IMR-90 (cell line): ENCODE data around the gene ZFYVE21. TPM values are rescaled to one million over a fixed set of nuclear protein-coding genes. Genes with fewer than 3 reads are reported as not detected.

Source experiments
- ATAC-seq: fragments of 200-7000 bp; cut with Tn5 transposase; 2 replicates; pipeline ENCODE4 v1.9.1; 2020; ENCODE audit warnings: low read depth, mild to moderate bottlenecking, moderate library complexity
- BruUV-seq: library from RNA; stranded (reverse); fragments of 400-500 nt; replicated peaks from 2 replicates; lab custom pipeline; 2021; lab: Mats Ljungman, UMichigan
- CTCF ChIA-PET: fragments of 300-600 bp; formaldehyde crosslinking; extraction: SDS; loops from one replicate; lab custom pipeline; 2021; ENCODE audit warnings: antibody characterized with exemption; lab: Yijun Ruan, JAX
- POLR2A ChIA-PET: fragments of 300-600 bp; sonication (Branson Sonifier 250); formaldehyde crosslinking; loops from one replicate; lab custom pipeline; 2022; ENCODE audit warnings: antibody characterized with exemption; ENCODE audit not compliant: unreplicated experiment; lab: Charles Lee
- DNase-seq: peaks from one replicate; pipeline ENCODE4 v3.0.0; 2013
- H2AFZ ChIP-seq: replicated peaks from 2 replicates; pipeline ENCODE3; 2013; ENCODE audit warnings: low read length, mild to moderate bottlenecking; ENCODE audit not compliant: poor library complexity
- H2AK5ac ChIP-seq: 2 replicates; pipeline ENCODE4 v1.6.1; 2013; ENCODE audit warnings: low read depth, low read length, inconsistent platforms
- H2AK9ac ChIP-seq: replicated peaks from 2 replicates; pipeline ENCODE3; 2013; ENCODE audit warnings: mild to moderate bottlenecking, low read depth, low read length, moderate library complexity; ENCODE audit not compliant: poor library complexity
- H2BK120ac ChIP-seq: 2 replicates; pipeline ENCODE4 v1.6.1; 2013; ENCODE audit warnings: low read depth, low read length, inconsistent platforms
- H2BK15ac ChIP-seq: 3 replicates; pipeline ENCODE4 v1.6.1; 2013; ENCODE audit warnings: low read depth, low read length, inconsistent platforms
- H2BK20ac ChIP-seq: 2 replicates; pipeline ENCODE4 v1.6.1; 2013; ENCODE audit warnings: low read depth, mild to moderate bottlenecking, inconsistent platforms, low read length, moderate library complexity
- H2BK5ac ChIP-seq: 2 replicates; pipeline ENCODE4 v1.6.1; 2013; ENCODE audit warnings: mild to moderate bottlenecking, low read depth, low read length, inconsistent platforms; ENCODE audit not compliant: poor library complexity, severe bottlenecking
- H3K14ac ChIP-seq: replicated peaks from 2 replicates; pipeline ENCODE4 v1.6.1; 2013; ENCODE audit warnings: low read depth, low read length, inconsistent platforms
- H3K18ac ChIP-seq: 2 replicates; pipeline ENCODE4 v1.6.1; 2013; ENCODE audit warnings: low read depth, low read length, control low read depth
- H3K23ac ChIP-seq: 2 replicates; pipeline ENCODE4 v1.6.1; 2013; ENCODE audit warnings: low read depth, low read length, inconsistent platforms
- H3K27ac ChIP-seq: 2 replicates; pipeline ENCODE4 v1.5.1; 2013; ENCODE audit warnings: mild to moderate bottlenecking, control low read depth, low read length; ENCODE audit not compliant: insufficient read depth
- H3K27me3 ChIP-seq: 2 replicates; pipeline ENCODE4 v1.6.1; 2013; ENCODE audit warnings: low read length; ENCODE audit not compliant: control insufficient read depth, insufficient read depth
- H3K36me3 ChIP-seq: 2 replicates; pipeline ENCODE4 v1.6.1; 2013; ENCODE audit warnings: low read length, mixed read lengths; ENCODE audit not compliant: control insufficient read depth, insufficient read depth
- H3K4ac ChIP-seq: 2 replicates; pipeline ENCODE4 v1.6.1; 2013; ENCODE audit warnings: low read depth, low read length, inconsistent platforms
- H3K4me1 ChIP-seq: 2 replicates; pipeline ENCODE4 v1.6.1; 2013; ENCODE audit warnings: low read length, mixed read lengths; ENCODE audit not compliant: control insufficient read depth, insufficient read depth
- H3K4me2 ChIP-seq: 2 replicates; pipeline ENCODE4 v1.6.1; 2013; ENCODE audit warnings: low read depth, mild to moderate bottlenecking, control low read depth, low read length, moderate library complexity
- H3K4me3 ChIP-seq: 2 replicates; pipeline ENCODE4 v1.5.1; 2013; ENCODE audit warnings: low read depth, mild to moderate bottlenecking, control low read depth, low read length, moderate library complexity; ENCODE audit not compliant: insufficient read depth
- H3K56ac ChIP-seq: 2 replicates; pipeline ENCODE4 v1.6.1; 2013; ENCODE audit warnings: low read length, inconsistent platforms; ENCODE audit not compliant: insufficient read depth; ENCODE audit errors: extremely low read depth
- H3K79me1 ChIP-seq, 2 experiments: 2 replicates each; pipeline ENCODE4 v1.6.1; 2013; ENCODE audit warnings: low read length in 2 of 2, inconsistent platforms in 1 of 2, low read depth in 1 of 2
- H3K9ac ChIP-seq: 2 replicates; pipeline ENCODE4 v1.6.1; 2013; ENCODE audit warnings: low read depth, low read length, control low read depth
- H3K9me1 ChIP-seq: 2 replicates; pipeline ENCODE4 v1.6.1; 2013; ENCODE audit warnings: low read length, inconsistent platforms; ENCODE audit not compliant: insufficient read depth
- H3K9me3 ChIP-seq: 2 replicates; pipeline ENCODE4 v1.6.1; 2013; ENCODE audit warnings: low read length; ENCODE audit not compliant: control insufficient read depth, insufficient read depth
- H4K20me1 ChIP-seq: 2 replicates; pipeline ENCODE4 v1.6.1; 2013; ENCODE audit warnings: low read length, inconsistent platforms; ENCODE audit not compliant: insufficient read depth
- H4K5ac ChIP-seq: 2 replicates; pipeline ENCODE4 v1.6.1; 2013; ENCODE audit warnings: mild to moderate bottlenecking, low read depth, low read length, control low read depth
- H4K8ac ChIP-seq, 2 experiments: 2 replicates each; pipeline ENCODE4 v1.6.1; 2013; ENCODE audit warnings: low read depth in 2 of 2, low read length in 2 of 2, control low read depth in 1 of 2, inconsistent platforms in 1 of 2
- H4K91ac ChIP-seq: 2 replicates; pipeline ENCODE4 v1.6.1; 2013; ENCODE audit warnings: low read depth, low read length, inconsistent platforms; ENCODE audit not compliant: insufficient read depth
- CEBPB ChIP-seq: IDR thresholded peaks from 2 replicates; pipeline ENCODE4 v1.6.1; 2012; ENCODE audit warnings: low read depth, low read length, improper control_type of control experiment
- MAFK ChIP-seq: IDR thresholded peaks from 2 replicates; pipeline ENCODE4 v1.6.1; 2012; ENCODE audit warnings: low read depth, low read length, improper control_type of control experiment
- MXI1 ChIP-seq: IDR thresholded peaks from 2 replicates; pipeline ENCODE4 v1.6.1; 2012; ENCODE audit warnings: low read depth, mild to moderate bottlenecking, low read length, moderate library complexity, borderline replicate concordance
- RAD21 ChIP-seq: IDR thresholded peaks from 2 replicates; pipeline ENCODE4 v1.6.1; 2012; ENCODE audit warnings: low read length, improper control_type of control experiment
- RCOR1 ChIP-seq: IDR thresholded peaks from 2 replicates; pipeline ENCODE4 v1.6.1; 2012; ENCODE audit warnings: mild to moderate bottlenecking, low read length, improper control_type of control experiment; ENCODE audit not compliant: insufficient replicate concordance
- WGBS, 2 experiments: methylation state at CpG; one replicate each; pipeline versions ENCODE4 v1.1.5 to v1.1.7; 2013; ENCODE audit warnings: missing lambda C conversion rate in 2 of 2; ENCODE audit not compliant: insufficient read length in 1 of 2; ENCODE audit errors: extremely low coverage in 2 of 2; 5-methylcytosine and 5-hydroxymethylcytosine counted together
- dilution Hi-C: fragments of 300-500 bp; cut with HindIII; formaldehyde crosslinking; loops from one replicate; pipeline ENCODE4 v1.14.3; 2018; ENCODE audit warnings: low sequenced_read_pairs; ENCODE audit not compliant: unreplicated experiment
- in situ Hi-C: fragments of 300-500 bp; cut with MboI; formaldehyde crosslinking; loops from 3 replicates; pipeline ENCODE4 v1.14.3; 2019; ENCODE audit warnings: low sequenced_read_pairs, inconsistent platforms, mixed read lengths
- intact Hi-C: fragments of 100-400 bp; cut with micrococcal nuclease; formaldehyde crosslinking; loops from 2 replicates; pipeline ENCODE4 v1.10.0; 2022
- polyA plus RNA-seq, 3 experiments: library from polyadenylated mRNA; depleted of rRNA; stranded (reverse); fragments of >200 nt; gene quantifications; 2 replicates each; pipeline ENCODE4 v1.2.3, GENCODE V29; 2012; ENCODE audit warnings: low replicate concordance in 1 of 3
- total RNA-seq: library from RNA; depleted of rRNA; stranded (reverse); fragments of >200 nt; gene quantifications from 2 replicates; pipeline ENCODE4 v1.2.3, GENCODE V29; 2012
- TF ChIP-seq, protein P1 (sequence below): fragments of 150-350 bp; IDR thresholded peaks from 2 replicates; pipeline ENCODE4 v1.6.1; 2016; ENCODE audit warnings: low read depth, mild to moderate bottlenecking, low read length, moderate library complexity, borderline replicate concordance

The ZFYVE21 gene
- total and polyA plus RNA-seq, 2 of the 4 experiments (the other 2 are of a cell fraction), result 41.2 to 89.2 TPM

DNA sequence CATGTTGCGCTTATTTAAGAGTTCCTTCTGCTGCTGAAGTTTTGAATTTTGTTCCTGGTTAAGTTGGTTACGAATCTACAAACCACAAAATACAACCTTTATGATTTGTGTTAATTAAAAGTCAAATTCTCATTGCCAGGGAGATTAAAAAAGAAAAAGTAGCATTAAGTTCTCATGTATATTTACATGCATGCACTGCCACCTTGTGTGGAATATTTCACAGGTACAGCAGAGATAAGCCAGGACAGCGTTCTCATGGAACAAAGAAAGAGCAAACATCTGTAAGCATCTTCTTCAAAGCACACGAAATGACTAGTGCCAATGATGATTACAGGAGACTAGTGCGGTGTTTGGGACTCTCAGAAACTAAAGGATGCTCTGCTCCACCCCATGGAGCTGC is 34.2 kb downstream of the ZFYVE21 start:
- H2AK9ac ChIP-seq, result no peak overlapping the region
- in situ Hi-C loops, result no loop called here
- no TSS peak for BruUV-seq

More for the DNA sequence above, 34.2 kb downstream of the ZFYVE21 start:
- Histone ChIP-seq H3K18ac (no peak overlapping the region), H2BK20ac (no peak overlapping the region), H2BK120ac (no peak overlapping the region), H3K9me3 (no peaks in the 10 kb centered on the region), H3K36me3 (no peaks in the 10 kb centered on the region), H4K20me1 (no peaks in the 10 kb centered on the region), H3K27me3 (no peaks in the 10 kb centered on the region), H3K9ac (no peak overlapping the region), H3K4me1 (no peaks in the 10 kb centered on the region), H3K56ac (no peak overlapping the region), H3K4ac (no peak overlapping the region), H2BK5ac (no peak overlapping the region), H3K23ac (no peak overlapping the region), H3K4me3 (no peak overlapping the region), H3K79me1 (no peaks in the 10 kb centered on the region), H3K9me1 (no peaks in the 10 kb centered on the region; the same call in 1 of the 2 replicates), H2BK15ac (no peak overlapping the region), H2AFZ (no peak overlapping the region), H2AK5ac (no peak overlapping the region), H4K91ac (no peak overlapping the region), H4K5ac (no peak overlapping the region), H3K27ac (no peak overlapping the region), H3K14ac (no peak overlapping the region), H4K8ac (no peak overlapping the region), H3K4me2 (no peak overlapping the region)
- dilution Hi-C loops, result no loop called here
- intact Hi-C loops, result no loop called here
- no peak for DNase-seq
- TF ChIP-seq, protein P1, sequence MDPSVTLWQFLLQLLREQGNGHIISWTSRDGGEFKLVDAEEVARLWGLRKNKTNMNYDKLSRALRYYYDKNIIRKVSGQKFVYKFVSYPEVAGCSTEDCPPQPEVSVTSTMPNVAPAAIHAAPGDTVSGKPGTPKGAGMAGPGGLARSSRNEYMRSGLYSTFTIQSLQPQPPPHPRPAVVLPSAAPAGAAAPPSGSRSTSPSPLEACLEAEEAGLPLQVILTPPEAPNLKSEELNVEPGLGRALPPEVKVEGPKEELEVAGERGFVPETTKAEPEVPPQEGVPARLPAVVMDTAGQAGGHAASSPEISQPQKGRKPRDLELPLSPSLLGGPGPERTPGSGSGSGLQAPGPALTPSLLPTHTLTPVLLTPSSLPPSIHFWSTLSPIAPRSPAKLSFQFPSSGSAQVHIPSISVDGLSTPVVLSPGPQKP, result no peak
- TF ChIP-seq CEBPB, result no peak
- no peak for TF ChIP-seq MXI1
- no peak for TF ChIP-seq RAD21
- TF ChIP-seq MAFK, result no peak
- TF ChIP-seq RCOR1, result no peak
- 100% methylated on average over 2 of the region's 5 CpGs; no CpG with 5 or more reads in 1 of the 2 experiments for WGBS, 2 experiments
- ChIA-PET POLR2A (no interaction called here), CTCF (no interaction called here)
- ATAC-seq, result no peak
